Smooth muscle cell (in vitro differentiated cells): ENCODE results near the gene CC2D1B. TPM values are rescaled to one million over a fixed set of nuclear protein-coding genes. Genes with fewer than 3 reads are reported as not detected.

ENCODE experiments used
- DNase-seq: peaks from one replicate; lab custom pipeline; 2025; ENCODE audit not compliant: unreplicated experiment; lab: John Stamatoyannopoulos, UW
- H2AFZ ChIP-seq: fragments of 200-600 bp; sonication (generic); 2 replicates; pipeline ENCODE4 v1.6.0; 2016; ENCODE audit warnings: antibody characterized with exemption, low read depth, mild to moderate bottlenecking
- H3F3A ChIP-seq: fragments of 200-600 bp; sonication (generic); 2 replicates; pipeline ENCODE4 v1.6.0; 2017; ENCODE audit warnings: antibody characterized with exemption, low read depth
- H3K27ac ChIP-seq: fragments of 200-600 bp; sonication (generic); 2 replicates; pipeline ENCODE4 v1.5.1; 2016; ENCODE audit warnings: low read depth, mild to moderate bottlenecking
- H3K27me3 ChIP-seq: fragments of 200-600 bp; sonication (generic); 2 replicates; pipeline ENCODE4 v1.6.1; 2016; ENCODE audit warnings: low read depth, mild to moderate bottlenecking
- H3K36me3 ChIP-seq: fragments of 200-600 bp; sonication (generic); 2 replicates; pipeline ENCODE4 v1.5.1; 2016; ENCODE audit warnings: low read depth
- H3K4me1 ChIP-seq: fragments of 200-600 bp; sonication (generic); 2 replicates; pipeline ENCODE4 v1.5.1; 2016; ENCODE audit warnings: low read depth
- H3K4me2 ChIP-seq: fragments of 200-600 bp; sonication (generic); 2 replicates; pipeline ENCODE4 v1.6.0; 2016; ENCODE audit warnings: mild to moderate bottlenecking
- H3K4me3 ChIP-seq: fragments of 200-600 bp; sonication (generic); 2 replicates; pipeline ENCODE4 v1.5.1; 2016; ENCODE audit warnings: mild to moderate bottlenecking
- H3K79me2 ChIP-seq: fragments of 200-600 bp; sonication (generic); 2 replicates; pipeline ENCODE4 v1.6.0; 2016; ENCODE audit warnings: low read depth, mild to moderate bottlenecking
- H3K9ac ChIP-seq: fragments of 200-600 bp; sonication (generic); 2 replicates; pipeline ENCODE4 v1.6.0; 2016; ENCODE audit warnings: low read depth
- H3K9me3 ChIP-seq: fragments of 200-600 bp; sonication (generic); replicated peaks from 2 replicates; pipeline ENCODE4 v1.5.1; 2016; ENCODE audit warnings: low read depth
- H4K20me1 ChIP-seq: fragments of 200-600 bp; sonication (generic); 2 replicates; pipeline ENCODE4 v1.6.0; 2016; ENCODE audit warnings: low read depth
- CTCF ChIP-seq: fragments of 200-600 bp; sonication (generic); IDR thresholded peaks from 2 replicates; pipeline ENCODE4 v1.5.1; 2017; ENCODE audit warnings: borderline replicate concordance, mild to moderate bottlenecking, antibody characterized with exemption; ENCODE audit not compliant: insufficient read depth, poor library complexity, severe bottlenecking
- WGBS: methylation state at CpG from one replicate; pipeline ENCODE4 v1.1.7; 2016; ENCODE audit warnings: low lambda C conversion rate; 5-methylcytosine and 5-hydroxymethylcytosine counted together
- polyA plus RNA-seq: library from polyadenylated mRNA; unstranded; fragments of >200 nt; fragmentation: Nextera tagmentation; extraction: Ambion mirVana; gene quantifications from 2 replicates; pipeline ENCODE4 v1.2.1, GENCODE V29; 2016
- total RNA-seq: library from RNA; depleted of rRNA; stranded (reverse); fragments of >200 nt; gene quantifications from 2 replicates; pipeline ENCODE4 v1.2.3, GENCODE V29; 2014

CC2D1B gene
- total and polyA plus RNA-seq, 2 experiments from 2014 or later = 7.9 to 12.5 TPM

- H3K36me3 ChIP-seq = no peaks in the 10 kb centered on the region
- H3K9ac ChIP-seq = no peak overlapping the region
- H3F3A ChIP-seq = peaks cover 5% of the 10 kb centered on the region
- peak overlapping the region; percentile 68 for H3K4me3 ChIP-seq
- WGBS = 72% methylated on average over 3 of the region's 3 CpGs
- no peaks in the 10 kb centered on the region for H3K9me3 ChIP-seq
- H3K79me2 ChIP-seq = peaks cover 32% of the 10 kb centered on the region
- H3K27ac ChIP-seq = no peak overlapping the region
- no peak for DNase-seq
- no peaks in the 10 kb centered on the region for H3K27me3 ChIP-seq
- peak overlapping the region; percentile 91 for H3K4me2 ChIP-seq
- H2AFZ ChIP-seq = no peak overlapping the region
- TF ChIP-seq CTCF = no peak
- H3K4me1 ChIP-seq = peaks cover 13% of the 10 kb centered on the region
- H4K20me1 ChIP-seq = no peaks in the 10 kb centered on the region
Measured at GRCh38 chr1:52402860-52403240, 36.8 kb upstream of the CC2D1B start.

GRCh38 chr1:52400131-52400530 lies 34.1 kb upstream of the CC2D1B start:
- Histone ChIP-seq H3K79me2 (peaks cover 15% of the 10 kb centered on the region), H3K9me3 (no peaks in the 10 kb centered on the region), H3K4me3 (no peak overlapping the region), H3K27ac (no peak overlapping the region), H3K9ac (no peak overlapping the region), H2AFZ (no peak overlapping the region), H3F3A (peaks cover 5% of the 10 kb centered on the region), H3K4me2 (no peak overlapping the region), H3K4me1 (peaks cover 6% of the 10 kb centered on the region), H3K27me3 (no peaks in the 10 kb centered on the region), H4K20me1 (no peaks in the 10 kb centered on the region), H3K36me3 (no peaks in the 10 kb centered on the region)
- DNase-seq = no peak
- TF ChIP-seq CTCF = no peak
- 93% methylated on average over 6 of the region's 6 CpGs for WGBS

- no peaks in the 10 kb centered on the region for H3K36me3 ChIP-seq
- H4K20me1 ChIP-seq = no peaks in the 10 kb centered on the region
- H3K27me3 ChIP-seq = no peaks in the 10 kb centered on the region
- H3K79me2 ChIP-seq = peaks cover 12% of the 10 kb centered on the region
- H3K27ac ChIP-seq = no peak overlapping the region
- H3K9me3 ChIP-seq = no peaks in the 10 kb centered on the region
- H3K9ac ChIP-seq = no peak overlapping the region
- no peak for DNase-seq
- peaks cover 5% of the 10 kb centered on the region for H3F3A ChIP-seq
- H3K4me3 ChIP-seq = no peak overlapping the region
- peaks cover 5% of the 10 kb centered on the region for H3K4me1 ChIP-seq
- no peak for TF ChIP-seq CTCF
- WGBS = 97% methylated on average over 3 of the region's 3 CpGs
- H3K4me2 ChIP-seq = no peak overlapping the region
- H2AFZ ChIP-seq = no peak overlapping the region
Measured at GRCh38 chr1:52399629-52400028, 33.6 kb upstream of the CC2D1B start.

DNA sequence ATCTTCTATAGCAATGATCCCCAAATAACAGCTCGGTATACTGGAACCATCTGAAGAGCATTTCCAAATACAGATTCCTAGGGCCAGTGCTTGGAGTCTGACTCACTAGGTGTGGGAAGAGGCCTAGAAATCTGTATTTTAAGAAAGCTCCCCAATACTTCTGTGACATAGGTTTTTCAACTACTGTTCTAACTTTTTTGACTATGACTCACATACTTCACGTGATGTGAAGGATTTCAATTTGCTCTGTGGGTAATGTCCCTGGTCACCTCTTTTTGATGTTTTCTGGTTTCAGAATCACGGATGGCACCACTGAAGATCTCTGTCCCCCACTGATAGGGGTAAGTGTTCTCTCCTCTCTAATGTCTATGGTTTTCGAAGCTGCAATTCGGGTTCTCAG lies 27.2 kb upstream of the CC2D1B start:
- 93% methylated on average over 5 of the region's 5 CpGs for WGBS
- H3F3A ChIP-seq = no peaks in the 10 kb centered on the region
- H2AFZ ChIP-seq = no peak overlapping the region
- no peaks in the 10 kb centered on the region for H3K36me3 ChIP-seq
- H3K4me2 ChIP-seq = no peak overlapping the region
- no peaks in the 10 kb centered on the region for H3K27me3 ChIP-seq
- no peak overlapping the region for H3K27ac ChIP-seq
- no peak for TF ChIP-seq CTCF
- no peak for DNase-seq
- H3K4me1 ChIP-seq = no peaks in the 10 kb centered on the region
- no peaks in the 10 kb centered on the region for H3K79me2 ChIP-seq
- no peaks in the 10 kb centered on the region for H3K9me3 ChIP-seq
- H3K4me3 ChIP-seq = no peak overlapping the region
- no peaks in the 10 kb centered on the region for H4K20me1 ChIP-seq
- H3K9ac ChIP-seq = no peak overlapping the region
